H1 (cell line): ENCODE data around the gene MANBA.

Experiments used
- POLR2A ChIP-seq, 2 experiments: IDR thresholded peaks; 1 replicate in 1 of 2; 2 replicates in 1 of 2; pipeline ENCODE4 v1.6.1; 2011; ENCODE audit warnings: low read depth in 2 of 2, low read length in 2 of 2, mild to moderate bottlenecking in 2 of 2; ENCODE audit errors: control extremely low read depth in 1 of 2
- POLR2AphosphoS5 ChIP-seq: IDR thresholded peaks from 2 replicates; pipeline ENCODE4 v1.6.1; 2011; ENCODE audit warnings: low read depth, low read length
- RAD21 ChIP-seq, 2 experiments: IDR thresholded peaks in 1 of 2; conservative IDR thresholded peaks in 1 of 2; 2 replicates each; pipeline ENCODE4 v1.6.1; 2011; ENCODE audit warnings: low read depth in 2 of 2, low read length in 2 of 2, improper control_type of control experiment in 1 of 2, inconsistent platforms in 1 of 2, mild to moderate bottlenecking in 1 of 2, moderate library complexity in 1 of 2
- USF2 ChIP-seq: IDR thresholded peaks from 2 replicates; pipeline ENCODE4 v1.6.1; 2011; ENCODE audit warnings: low read length, improper control_type of control experiment
- ZNF274 ChIP-seq: IDR thresholded peaks from 2 replicates; pipeline ENCODE4 v1.7.0; 2012; ENCODE audit warnings: low read length, borderline replicate concordance; ENCODE audit errors: extremely low read depth

- no peak for TF ChIP-seq ZNF274
- TF ChIP-seq POLR2A (IDR thresholded peaks at IDR 0.05; ENCODE audit: control extremely low read depth in 1 of 2, low read depth in 2 of 2, low read length in 2 of 2): no peak
- no peak for TF ChIP-seq POLR2AphosphoS5
- TF ChIP-seq RAD21 (IDR thresholded peaks at IDR 0.05 in 1 of 2, conservative IDR thresholded peaks at IDR 0.05 in 1 of 2; ENCODE audit: low read depth in 2 of 2, low read length in 2 of 2): peak; percentile 83 to 84
- TF ChIP-seq USF2: no peak
These were observed 135.4 kb downstream of the MANBA start for GRCh38 chr4:102625232-102625930.
